DMS53 treated with DMSO at 0.1 percent for 48 hours (cell line): ENCODE data around the gene CCDC13.

Experiments used
- DNase-seq: peaks from one replicate; lab custom pipeline; 2025; ENCODE audit not compliant: unreplicated experiment; lab: John Stamatoyannopoulos, UW

The CCDC13 gene

GRCh38 chr3:42799376-42799775 is 26.3 kb upstream of the CCDC13 start:
- DNase-seq, result no peak

- no peak for DNase-seq
Observed at GRCh38 chr3:42796332-42796885, 23.4 kb upstream of the CCDC13 start.

GRCh38 chr3:42795621-42796181 is 22.6 kb upstream of the CCDC13 start:
- no peak for DNase-seq

GRCh38 chr3:42790714-42791229 is 17.7 kb upstream of the CCDC13 start:
- DNase-seq, result no peak

- DNase-seq, result no peak
Observed at GRCh38 chr3:42786631-42787030, 13.6 kb upstream of the CCDC13 start.

- DNase-seq, result no peak
Observed at GRCh38 chr3:42786212-42786611, 13.2 kb upstream of the CCDC13 start.

GRCh38 chr3:42780892-42781700 is 8.0 kb upstream of the CCDC13 start:
- peak; percentile 5 for DNase-seq

GRCh38 chr3:42780398-42780797 is 7.3 kb upstream of the CCDC13 start:
- DNase-seq, result no peak

- DNase-seq, result no peak
Observed at GRCh38 chr3:42778644-42779043, 5.6 kb upstream of the CCDC13 start.

GRCh38 chr3:42773409-42773751 is 327 bp upstream of the CCDC13 start:
- no peak for DNase-seq

GRCh38 chr3:42771271-42771670 is 1.8 kb downstream of the CCDC13 start:
- DNase-seq, result no peak

GRCh38 chr3:42769477-42770131 is 3.4 kb downstream of the CCDC13 start:
- no peak for DNase-seq

- no peak for DNase-seq
Observed at GRCh38 chr3:42764561-42765295, 8.3 kb downstream of the CCDC13 start.

- DNase-seq, result no peak
Observed at GRCh38 chr3:42764115-42764514, 8.9 kb downstream of the CCDC13 start.

- DNase-seq, result no peak
Observed at GRCh38 chr3:42763021-42763420, 10.0 kb downstream of the CCDC13 start.

GRCh38 chr3:42762046-42762724 is 10.9 kb downstream of the CCDC13 start:
- DNase-seq, result no peak

GRCh38 chr3:42758126-42758525 is 14.9 kb downstream of the CCDC13 start:
- DNase-seq, result no peak

- no peak for DNase-seq
Observed at GRCh38 chr3:42756681-42757213, 16.3 kb downstream of the CCDC13 start.

GRCh38 chr3:42755681-42756578 is 17.1 kb downstream of the CCDC13 start:
- DNase-seq, result no peak
